ENCODE data around the gene PPTC7. TPM values are rescaled to one million over a fixed set of nuclear protein-coding genes. Genes with fewer than 3 reads are reported as not detected.

The PPTC7 gene
- total and polyA plus RNA-seq, 4 donors = 5.6 to 15.7 (median 8.3) TPM

DNA sequence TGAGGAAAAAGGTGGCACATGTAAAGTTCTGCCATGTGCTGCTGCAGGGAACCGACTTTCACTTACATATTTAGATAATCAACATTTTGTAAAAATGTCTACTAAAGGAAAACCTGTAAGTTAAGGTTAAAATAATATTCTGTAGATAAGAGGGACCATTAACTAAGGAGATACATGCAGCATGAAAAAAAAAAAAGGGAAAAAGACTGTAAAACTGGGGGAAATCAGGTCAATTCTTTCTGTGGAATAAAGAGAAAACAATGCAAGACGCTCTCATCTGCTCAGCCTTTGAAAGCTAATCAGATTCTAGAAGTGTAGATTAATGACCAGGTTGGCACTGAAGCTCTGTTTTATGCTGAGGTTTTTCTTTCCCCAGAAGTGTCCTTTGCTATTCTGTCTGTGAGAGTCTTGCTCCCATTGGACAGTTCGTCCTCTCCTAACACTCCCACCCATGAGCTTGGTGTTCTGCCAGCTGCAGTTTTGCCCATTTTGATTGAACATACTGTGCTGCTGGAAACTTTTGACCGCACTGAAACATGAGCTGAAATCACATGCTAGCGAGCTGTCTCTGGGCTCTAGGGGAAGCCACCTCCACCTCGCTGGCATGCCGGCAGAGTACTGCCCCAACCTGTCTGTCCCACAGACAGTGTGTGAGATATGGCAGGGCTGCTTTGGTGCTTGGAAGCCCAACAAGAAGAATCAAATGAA lies 39.7 kb downstream of the PPTC7 start (continued):
- TF ChIP-seq, protein P1, sequence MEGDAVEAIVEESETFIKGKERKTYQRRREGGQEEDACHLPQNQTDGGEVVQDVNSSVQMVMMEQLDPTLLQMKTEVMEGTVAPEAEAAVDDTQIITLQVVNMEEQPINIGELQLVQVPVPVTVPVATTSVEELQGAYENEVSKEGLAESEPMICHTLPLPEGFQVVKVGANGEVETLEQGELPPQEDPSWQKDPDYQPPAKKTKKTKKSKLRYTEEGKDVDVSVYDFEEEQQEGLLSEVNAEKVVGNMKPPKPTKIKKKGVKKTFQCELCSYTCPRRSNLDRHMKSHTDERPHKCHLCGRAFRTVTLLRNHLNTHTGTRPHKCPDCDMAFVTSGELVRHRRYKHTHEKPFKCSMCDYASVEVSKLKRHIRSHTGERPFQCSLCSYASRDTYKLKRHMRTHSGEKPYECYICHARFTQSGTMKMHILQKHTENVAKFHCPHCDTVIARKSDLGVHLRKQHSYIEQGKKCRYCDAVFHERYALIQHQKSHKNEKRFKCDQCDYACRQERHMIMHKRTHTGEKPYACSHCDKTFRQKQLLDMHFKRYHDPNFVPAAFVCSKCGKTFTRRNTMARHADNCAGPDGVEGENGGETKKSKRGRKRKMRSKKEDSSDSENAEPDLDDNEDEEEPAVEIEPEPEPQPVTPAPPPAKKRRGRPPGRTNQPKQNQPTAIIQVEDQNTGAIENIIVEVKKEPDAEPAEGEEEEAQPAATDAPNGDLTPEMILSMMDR (IDR thresholded peaks at IDR 0.05; ENCODE audit: low read depth, low read length, missing input control) = no peak
- TF ChIP-seq RXRA (IDR thresholded peaks at IDR 0.05) (peak; percentile 85 to 91), RAD21 (IDR thresholded peaks at IDR 0.05) (peak; percentile 47 to 61), JUND (IDR thresholded peaks at IDR 0.05) (no peak), EGR1 (IDR thresholded peaks at IDR 0.05; ENCODE audit: low read depth in 2 of 2) (peak in 1 of 2 donors; percentile 77), NR2F2 (IDR thresholded peaks at IDR 0.05) (no peak), TAF1 (conservative IDR thresholded peaks at IDR 0.05) (peak; percentile 9), SP1 (IDR thresholded peaks at IDR 0.05) (peak; percentile 96)
- TF ChIP-seq, protein P2, sequence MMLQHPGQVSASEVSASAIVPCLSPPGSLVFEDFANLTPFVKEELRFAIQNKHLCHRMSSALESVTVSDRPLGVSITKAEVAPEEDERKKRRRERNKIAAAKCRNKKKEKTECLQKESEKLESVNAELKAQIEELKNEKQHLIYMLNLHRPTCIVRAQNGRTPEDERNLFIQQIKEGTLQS (IDR thresholded peaks at IDR 0.05) = peak; percentile 33

DNA sequence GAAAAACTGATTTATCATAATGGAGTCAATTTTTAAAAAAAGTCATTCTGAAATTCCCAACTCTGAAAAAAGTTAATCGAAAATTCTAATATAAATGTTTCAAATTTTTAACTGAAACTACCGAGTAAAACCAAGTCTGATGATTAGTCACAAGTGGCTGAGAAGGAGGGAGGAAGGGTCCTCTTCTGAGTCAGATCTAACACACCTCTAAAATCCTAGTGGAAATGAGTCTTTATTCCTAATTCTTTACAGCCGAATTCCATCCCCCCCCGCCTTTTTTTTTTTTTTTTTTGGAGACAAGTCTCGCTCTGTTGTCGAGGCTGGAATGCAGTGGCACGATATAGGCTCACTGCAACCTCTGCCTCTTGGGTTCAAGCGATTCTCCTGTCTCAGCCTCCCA lies 43.1 kb downstream of the PPTC7 start:
- TF ChIP-seq JUND (IDR thresholded peaks at IDR 0.05) (no peak), GABPA (IDR thresholded peaks at IDR 0.05 in 1 of 2, conservative IDR thresholded peaks at IDR 0.05 in 1 of 2) (no peak), YY1 (IDR thresholded peaks at IDR 0.05) (no peak), RXRA (IDR thresholded peaks at IDR 0.05) (no peak), NR2F2 (IDR thresholded peaks at IDR 0.05) (no peak), HNF4A (conservative IDR thresholded peaks at IDR 0.05) (no peak), FOXA1 (IDR thresholded peaks at IDR 0.05) (no peak), HNF4G (IDR thresholded peaks at IDR 0.05) (no peak), TAF1 (conservative IDR thresholded peaks at IDR 0.05) (no peak), FOXA2 (IDR thresholded peaks at IDR 0.05) (no peak), SP1 (IDR thresholded peaks at IDR 0.05) (no peak), RAD21 (IDR thresholded peaks at IDR 0.05) (no peak), EGR1 (IDR thresholded peaks at IDR 0.05; ENCODE audit: low read depth in 2 of 2) (no peak)
- TF ChIP-seq, protein P2 (IDR thresholded peaks at IDR 0.05) = no peak
- TF ChIP-seq, protein P3, sequence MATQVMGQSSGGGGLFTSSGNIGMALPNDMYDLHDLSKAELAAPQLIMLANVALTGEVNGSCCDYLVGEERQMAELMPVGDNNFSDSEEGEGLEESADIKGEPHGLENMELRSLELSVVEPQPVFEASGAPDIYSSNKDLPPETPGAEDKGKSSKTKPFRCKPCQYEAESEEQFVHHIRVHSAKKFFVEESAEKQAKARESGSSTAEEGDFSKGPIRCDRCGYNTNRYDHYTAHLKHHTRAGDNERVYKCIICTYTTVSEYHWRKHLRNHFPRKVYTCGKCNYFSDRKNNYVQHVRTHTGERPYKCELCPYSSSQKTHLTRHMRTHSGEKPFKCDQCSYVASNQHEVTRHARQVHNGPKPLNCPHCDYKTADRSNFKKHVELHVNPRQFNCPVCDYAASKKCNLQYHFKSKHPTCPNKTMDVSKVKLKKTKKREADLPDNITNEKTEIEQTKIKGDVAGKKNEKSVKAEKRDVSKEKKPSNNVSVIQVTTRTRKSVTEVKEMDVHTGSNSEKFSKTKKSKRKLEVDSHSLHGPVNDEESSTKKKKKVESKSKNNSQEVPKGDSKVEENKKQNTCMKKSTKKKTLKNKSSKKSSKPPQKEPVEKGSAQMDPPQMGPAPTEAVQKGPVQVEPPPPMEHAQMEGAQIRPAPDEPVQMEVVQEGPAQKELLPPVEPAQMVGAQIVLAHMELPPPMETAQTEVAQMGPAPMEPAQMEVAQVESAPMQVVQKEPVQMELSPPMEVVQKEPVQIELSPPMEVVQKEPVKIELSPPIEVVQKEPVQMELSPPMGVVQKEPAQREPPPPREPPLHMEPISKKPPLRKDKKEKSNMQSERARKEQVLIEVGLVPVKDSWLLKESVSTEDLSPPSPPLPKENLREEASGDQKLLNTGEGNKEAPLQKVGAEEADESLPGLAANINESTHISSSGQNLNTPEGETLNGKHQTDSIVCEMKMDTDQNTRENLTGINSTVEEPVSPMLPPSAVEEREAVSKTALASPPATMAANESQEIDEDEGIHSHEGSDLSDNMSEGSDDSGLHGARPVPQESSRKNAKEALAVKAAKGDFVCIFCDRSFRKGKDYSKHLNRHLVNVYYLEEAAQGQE (IDR thresholded peaks at IDR 0.05) = no peak
- TF ChIP-seq, protein P4, sequence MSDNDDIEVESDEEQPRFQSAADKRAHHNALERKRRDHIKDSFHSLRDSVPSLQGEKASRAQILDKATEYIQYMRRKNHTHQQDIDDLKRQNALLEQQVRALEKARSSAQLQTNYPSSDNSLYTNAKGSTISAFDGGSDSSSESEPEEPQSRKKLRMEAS (IDR thresholded peaks at IDR 0.05) = no peak
- TF ChIP-seq, protein P5, sequence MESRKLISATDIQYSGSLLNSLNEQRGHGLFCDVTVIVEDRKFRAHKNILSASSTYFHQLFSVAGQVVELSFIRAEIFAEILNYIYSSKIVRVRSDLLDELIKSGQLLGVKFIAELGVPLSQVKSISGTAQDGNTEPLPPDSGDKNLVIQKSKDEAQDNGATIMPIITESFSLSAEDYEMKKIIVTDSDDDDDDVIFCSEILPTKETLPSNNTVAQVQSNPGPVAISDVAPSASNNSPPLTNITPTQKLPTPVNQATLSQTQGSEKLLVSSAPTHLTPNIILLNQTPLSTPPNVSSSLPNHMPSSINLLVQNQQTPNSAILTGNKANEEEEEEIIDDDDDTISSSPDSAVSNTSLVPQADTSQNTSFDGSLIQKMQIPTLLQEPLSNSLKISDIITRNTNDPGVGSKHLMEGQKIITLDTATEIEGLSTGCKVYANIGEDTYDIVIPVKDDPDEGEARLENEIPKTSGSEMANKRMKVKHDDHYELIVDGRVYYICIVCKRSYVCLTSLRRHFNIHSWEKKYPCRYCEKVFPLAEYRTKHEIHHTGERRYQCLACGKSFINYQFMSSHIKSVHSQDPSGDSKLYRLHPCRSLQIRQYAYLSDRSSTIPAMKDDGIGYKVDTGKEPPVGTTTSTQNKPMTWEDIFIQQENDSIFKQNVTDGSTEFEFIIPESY (IDR thresholded peaks at IDR 0.05) = no peak
- TF ChIP-seq, protein P1 (IDR thresholded peaks at IDR 0.05; ENCODE audit: low read depth, low read length, missing input control) = no peak
- Histone ChIP-seq H3K9me3 (ENCODE audit: control insufficient read depth in 4 of 4, low read length in 3 of 4) (no peaks in the 10 kb centered on the region), H3K36me3 (ENCODE audit: control insufficient read depth in 4 of 4, insufficient read depth in 3 of 4, low read depth in 1 of 4, low read length in 3 of 4) (peaks cover 0 to 4% (median 2%) of the 10 kb centered on the region in 4 donors), H3K27me3 (ENCODE audit: control insufficient read depth in 4 of 4, insufficient read depth in 4 of 4, low read length in 3 of 4) (no peaks in the 10 kb centered on the region), H3K27ac (ENCODE audit: low read depth in 1 of 2, low read length in 2 of 2) (no peak overlapping the region), H3K4me3 (ENCODE audit: low read depth in 1 of 3, low read length in 3 of 3) (no peak overlapping the region), H3K9ac (ENCODE audit: low read depth in 1 of 2, low read length in 2 of 2) (no peak overlapping the region), H3K4me1 (ENCODE audit: control insufficient read depth in 4 of 4, insufficient read depth in 4 of 4, low read length in 3 of 4) (peaks cover 9 to 37% (median 36%) of the 10 kb centered on the region in 4 donors)
- 96% methylated on average over 8 of the region's 8 CpGs for WGBS
- no peak for DNase-seq (ENCODE audit: low spot score)

All from liver (tissue), 9 donors.